Upper lobe of right lung (tissue), 1 donor: ENCODE results near the gene IL11. TPM values are rescaled to one million over a fixed set of nuclear protein-coding genes. Genes with fewer than 3 reads are reported as not detected.

Experiments used
- ATAC-seq: fragments of 200-7000 bp; cut with Tn5 transposase; one replicate; pipeline ENCODE4 v1.9.1; 2020; ENCODE audit warnings: mild to moderate bottlenecking, moderate library complexity
- DNase-seq: peaks from one replicate; pipeline ENCODE4 v3.0.0-alpha.2; 2020
- H3K27ac ChIP-seq: fragments of 200-600 bp; one replicate; pipeline ENCODE4 v1.8.0; 2022
- H3K27me3 ChIP-seq: fragments of 200-600 bp; one replicate; pipeline ENCODE4 v1.8.0; 2022; ENCODE audit warnings: mild to moderate bottlenecking
- H3K36me3 ChIP-seq: fragments of 200-600 bp; one replicate; pipeline ENCODE4 v1.8.0; 2022
- H3K4me1 ChIP-seq: fragments of 200-600 bp; one replicate; pipeline ENCODE4 v1.8.0; 2022
- H3K4me3 ChIP-seq: fragments of 200-600 bp; one replicate; pipeline ENCODE4 v1.8.0; 2022; ENCODE audit warnings: mild to moderate bottlenecking
- H3K9me3 ChIP-seq: fragments of 200-600 bp; one replicate; pipeline ENCODE4 v1.8.0; 2022
- CTCF ChIP-seq: fragments of 200-600 bp; IDR thresholded peaks from one replicate; pipeline ENCODE4 v1.8.0; 2022; ENCODE audit warnings: antibody characterized with exemption
- intact Hi-C: fragments of 100-400 bp; cut with DNase I; formaldehyde crosslinking; loops from one replicate; pipeline ENCODE4 v1.11.0; 2022
- total RNA-seq: library from RNA; stranded (reverse); fragmentation: NEBNext Ultra II Directional; extraction: Animal tissue kit (Norgen Biotek cat#: 25700); gene quantifications from one replicate; pipeline ENCODE4 v1.2.1, GENCODE V29; 2021
- donor health status: DM: no; HTN: yes; CAD: no; lungs with severe emphysema.

IL11 gene
- total RNA-seq, 1 donor from 2014 or later, result 0.84 TPM

GRCh38 chr19:55345818-55346724, 24.2 kb downstream of the IL11 start:
- Histone ChIP-seq H3K27ac (no peak overlapping the region), H3K4me3 (no peak overlapping the region), H3K36me3 (peaks cover 6% of the 10 kb centered on the region), H3K4me1 (no peaks in the 10 kb centered on the region), H3K27me3 (peaks cover 7% of the 10 kb centered on the region), H3K9me3 (no peaks in the 10 kb centered on the region)
- ATAC-seq (no peak), DNase-seq (no peak)
- TF ChIP-seq CTCF, result no peak
- intact Hi-C loops, result no loop called here

GRCh38 chr19:55345101-55345817, 25.0 kb downstream of the IL11 start:
- Histone ChIP-seq H3K4me1 (peaks cover 4% of the 10 kb centered on the region), H3K4me3 (no peak overlapping the region), H3K27ac (no peak overlapping the region), H3K36me3 (peaks cover 6% of the 10 kb centered on the region), H3K9me3 (no peaks in the 10 kb centered on the region), H3K27me3 (no peaks in the 10 kb centered on the region)
- no peak for ATAC-seq
- no peak for DNase-seq
- intact Hi-C loops, result no loop called here
- no peak for TF ChIP-seq CTCF

DNA sequence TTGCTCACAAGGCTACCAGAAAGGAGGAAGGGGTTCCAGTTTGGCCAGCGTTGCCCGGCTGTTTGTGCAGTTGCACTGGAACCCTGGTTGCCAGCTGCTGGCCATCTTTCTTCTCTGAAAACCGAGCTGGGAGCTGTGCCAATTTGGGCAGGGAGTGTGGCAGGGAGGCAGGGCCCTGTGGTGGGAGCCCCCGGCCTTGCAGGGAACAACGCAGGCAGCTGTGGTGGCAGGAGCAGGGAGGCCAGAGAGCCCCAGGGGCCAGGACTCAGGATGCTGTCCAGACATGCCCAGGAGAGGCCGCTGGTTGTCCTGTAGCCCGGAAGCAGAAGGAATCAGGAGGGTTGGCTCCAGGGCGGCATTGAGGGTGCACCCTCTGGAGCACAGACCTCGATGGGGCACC, 25.8 kb downstream of the IL11 start:
- no peak for TF ChIP-seq CTCF
- intact Hi-C loops, result no loop called here
- peaks cover 5% of the 10 kb centered on the region for H3K4me1 ChIP-seq
- H3K27ac ChIP-seq, result no peak overlapping the region
- peaks cover 6% of the 10 kb centered on the region for H3K36me3 ChIP-seq
- no peaks in the 10 kb centered on the region for H3K27me3 ChIP-seq
- H3K4me3 ChIP-seq, result no peak overlapping the region
- H3K9me3 ChIP-seq, result no peaks in the 10 kb centered on the region
- no peak for DNase-seq
- ATAC-seq, result no peak

DNA sequence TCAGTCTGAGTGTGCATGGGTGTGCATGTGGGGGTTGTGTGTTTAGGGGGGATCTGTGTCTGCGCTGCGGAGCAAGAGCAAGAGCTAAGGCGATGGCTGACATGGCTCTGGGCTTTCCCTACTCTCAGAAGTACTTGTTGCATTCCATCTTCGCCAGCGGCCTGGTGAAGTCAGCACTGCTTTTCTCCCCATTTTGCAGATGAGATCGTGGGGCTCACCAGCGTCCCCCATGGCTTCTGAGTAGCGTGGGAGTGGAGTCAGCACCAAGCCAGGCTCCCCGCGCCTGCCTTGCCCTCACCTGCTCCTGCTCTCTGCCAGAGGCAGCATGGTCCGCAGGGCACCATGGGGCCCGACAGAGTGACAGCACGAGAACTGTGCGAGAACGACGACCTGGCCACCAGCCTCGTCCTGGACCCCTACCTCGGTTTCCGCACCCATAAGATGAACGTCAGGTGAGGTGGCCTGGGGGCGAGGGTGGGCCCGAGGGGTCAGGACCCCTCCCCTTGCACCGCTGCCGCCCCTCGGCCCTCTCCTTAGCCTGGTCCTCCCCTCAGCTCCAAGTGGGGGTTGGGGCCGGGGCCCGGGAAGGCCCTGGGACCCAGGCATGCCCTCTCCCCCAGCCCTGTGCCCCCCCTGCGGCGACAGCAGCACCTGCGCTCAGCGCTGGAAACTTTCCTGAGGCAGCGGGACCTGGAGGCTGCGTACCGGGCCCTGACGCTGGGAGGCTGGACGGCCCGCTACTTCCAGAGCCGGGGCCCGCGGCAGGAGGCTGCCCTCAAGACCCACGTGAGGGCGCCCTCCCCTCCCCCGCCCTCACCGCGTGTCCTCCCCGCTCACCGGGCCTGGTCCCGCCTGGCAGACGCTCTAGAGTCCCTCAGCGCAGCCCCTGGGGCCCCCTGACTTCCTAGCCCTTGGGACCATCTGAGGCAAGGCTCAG, 28.4 kb downstream of the IL11 start:
- H3K4me1 ChIP-seq, result peaks cover 9% of the 10 kb centered on the region
- ATAC-seq (no peak), DNase-seq (no peak)
- no peak overlapping the region for H3K27ac ChIP-seq
- H3K36me3 ChIP-seq, result peaks cover 6% of the 10 kb centered on the region
- intact Hi-C loops, result no loop called here
- no peak overlapping the region for H3K4me3 ChIP-seq
- no peaks in the 10 kb centered on the region for H3K27me3 ChIP-seq
- no peaks in the 10 kb centered on the region for H3K9me3 ChIP-seq
- no peak for TF ChIP-seq CTCF

DNA sequence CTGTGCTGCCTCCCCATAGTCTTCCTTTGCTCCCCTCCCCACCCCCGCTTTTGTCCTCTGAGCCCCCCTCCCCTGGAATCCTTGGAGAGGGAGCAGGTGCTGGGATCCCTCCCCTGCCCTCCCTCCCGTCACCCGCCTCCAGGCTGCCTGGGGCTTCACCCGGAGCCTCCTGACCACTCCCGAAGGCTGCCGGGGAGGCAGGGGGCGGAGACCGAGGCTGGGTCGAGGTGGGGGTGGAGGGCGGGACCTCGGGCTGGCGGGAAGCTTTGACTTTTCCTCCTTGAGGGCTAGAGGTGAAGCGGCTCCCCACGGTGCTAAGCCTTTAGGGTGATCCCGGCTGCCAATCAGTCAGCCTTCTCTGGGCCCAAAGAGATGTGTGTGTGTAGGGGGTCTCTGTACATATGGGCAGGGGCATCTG, 29.1 kb downstream of the IL11 start:
- no peaks in the 10 kb centered on the region for H3K9me3 ChIP-seq
- H3K4me3 ChIP-seq, result peak overlapping the region; percentile 67
- peaks cover 9% of the 10 kb centered on the region for H3K4me1 ChIP-seq
- H3K36me3 ChIP-seq, result peaks cover 6% of the 10 kb centered on the region
- no peak overlapping the region for H3K27ac ChIP-seq
- TF ChIP-seq CTCF, result no peak
- intact Hi-C loops, result no loop called here
- H3K27me3 ChIP-seq, result no peaks in the 10 kb centered on the region
- DNase-seq (peak; percentile 91), ATAC-seq (peak; percentile 28)
